HG03439 (cell line): ENCODE measurements around the gene ZMAT3.

Source experiments
- ATAC-seq: cut with Tn5 transposase; IDR thresholded peaks from one replicate; pipeline ENCODE4 v1.9.1; 2021; ENCODE audit warnings: mild to moderate bottlenecking, moderate library complexity; ENCODE audit not compliant: unreplicated experiment

ZMAT3 gene

GRCh38 chr3:179027326-179027900 is 44.2 kb downstream of the ZMAT3 start:
- ATAC-seq: no peak

GRCh38 chr3:179026636-179027035 is 45.0 kb downstream of the ZMAT3 start:
- no peak for ATAC-seq

GRCh38 chr3:179021119-179021903 is 50.3 kb downstream of the ZMAT3 start:
- ATAC-seq: no peak

GRCh38 chr3:179020112-179020511 is 51.5 kb downstream of the ZMAT3 start:
- no peak for ATAC-seq

- ATAC-seq: no peak
Observed at GRCh38 chr3:179018808-179019207, 52.8 kb downstream of the ZMAT3 start.

GRCh38 chr3:179016979-179017670 is 54.5 kb downstream of the ZMAT3 start:
- ATAC-seq: peak; percentile 62

- peak; percentile 71 for ATAC-seq
Observed at GRCh38 chr3:179015551-179016020, 56.0 kb downstream of the ZMAT3 start.

GRCh38 chr3:179005706-179006105 is 65.9 kb downstream of the ZMAT3 start:
- no peak for ATAC-seq

GRCh38 chr3:179005213-179005612 is 66.4 kb downstream of the ZMAT3 start:
- no peak for ATAC-seq

GRCh38 chr3:179000659-179001058 is 71.0 kb downstream of the ZMAT3 start:
- ATAC-seq: no peak

GRCh38 chr3:179000144-179000543 is 71.5 kb downstream of the ZMAT3 start:
- ATAC-seq: peak; percentile 69

- ATAC-seq: no peak
Observed at GRCh38 chr3:178996399-178996798, 75.2 kb downstream of the ZMAT3 start.

GRCh38 chr3:178990293-178990692 is 81.3 kb downstream of the ZMAT3 start:
- no peak for ATAC-seq

GRCh38 chr3:178989821-178990220 is 81.8 kb downstream of the ZMAT3 start:
- ATAC-seq: no peak

- ATAC-seq: no peak
Observed at GRCh38 chr3:178987745-178988144, 83.9 kb downstream of the ZMAT3 start.

GRCh38 chr3:178986456-178986855 is 85.2 kb downstream of the ZMAT3 start:
- ATAC-seq: no peak

- peak; percentile 83 for ATAC-seq
Observed at GRCh38 chr3:178982137-178982536, 89.5 kb downstream of the ZMAT3 start.

- no peak for ATAC-seq
Observed at GRCh38 chr3:178975320-178975719, 96.3 kb downstream of the ZMAT3 start.

- no peak for ATAC-seq
Observed at GRCh38 chr3:178971614-178972013, 100.0 kb downstream of the ZMAT3 start.

GRCh38 chr3:178969004-178969700 is 102.5 kb downstream of the ZMAT3 start:
- peak; percentile 83 for ATAC-seq
